GM21381 (cell line): ENCODE data around the gene ATF7IP.
A peak's percentile ranks its signal among the peaks of the same experiment; 100 is the strongest.
"Not testable (repeated sequence)": the region's sequence is repeated elsewhere in the genome, so short reads cannot be mapped to it uniquely, and the experiment has no call there.

ENCODE experiments used
- ATAC-seq: cut with Tn5 transposase; IDR thresholded peaks from one replicate; pipeline ENCODE4 v1.9.1; 2021; ENCODE audit warnings: mild to moderate bottlenecking, moderate library complexity; ENCODE audit not compliant: unreplicated experiment

ATF7IP gene

GRCh38 chr12:14373217-14373616, 7.7 kb downstream of the ATF7IP start:
- no peak for ATAC-seq

GRCh38 chr12:14379508-14379907, 14.0 kb downstream of the ATF7IP start:
- ATAC-seq: no peak

GRCh38 chr12:14384783-14385638, 19.5 kb downstream of the ATF7IP start:
- ATAC-seq: peak; percentile 90

GRCh38 chr12:14387219-14387871, 21.9 kb downstream of the ATF7IP start:
- ATAC-seq: no peak

- ATAC-seq: no peak
Measured at GRCh38 chr12:14390449-14390848, 25.0 kb downstream of the ATF7IP start.

GRCh38 chr12:14390870-14391530, 25.5 kb downstream of the ATF7IP start:
- ATAC-seq: no peak

GRCh38 chr12:14393751-14394150, 28.3 kb downstream of the ATF7IP start:
- no peak for ATAC-seq

- peak; percentile 56 for ATAC-seq
Measured at GRCh38 chr12:14394317-14395073, 29.0 kb downstream of the ATF7IP start.

- peak; percentile 43 for ATAC-seq
Measured at GRCh38 chr12:14395074-14395778, 29.7 kb downstream of the ATF7IP start.

GRCh38 chr12:14396071-14396470, 30.6 kb downstream of the ATF7IP start:
- ATAC-seq: peak; percentile 58

- no peak for ATAC-seq
Measured at GRCh38 chr12:14399871-14400270, 34.4 kb downstream of the ATF7IP start.

GRCh38 chr12:14400599-14400998, 35.1 kb downstream of the ATF7IP start:
- ATAC-seq: no peak

GRCh38 chr12:14401267-14401666, 35.8 kb downstream of the ATF7IP start:
- not testable (repeated sequence) for ATAC-seq

- ATAC-seq: no peak
Measured at GRCh38 chr12:14402697-14403096, 37.2 kb downstream of the ATF7IP start.

GRCh38 chr12:14403293-14403692, 37.8 kb downstream of the ATF7IP start:
- no peak for ATAC-seq

GRCh38 chr12:14403711-14404196, 38.3 kb downstream of the ATF7IP start:
- ATAC-seq: peak; percentile 59

GRCh38 chr12:14405407-14405806, 39.9 kb downstream of the ATF7IP start:
- ATAC-seq: not testable (repeated sequence)

GRCh38 chr12:14408208-14408607, 42.7 kb downstream of the ATF7IP start:
- ATAC-seq: no peak

GRCh38 chr12:14410177-14410576, 44.7 kb downstream of the ATF7IP start:
- no peak for ATAC-seq
